Calu3 (cell line): ENCODE data around the gene MBIP. TPM values are rescaled to one million over a fixed set of nuclear protein-coding genes. Genes with fewer than 3 reads are reported as not detected.

Experiments used
- BruUV-seq: library from RNA; stranded (reverse); fragments of 400-500 nt; replicated peaks from 2 replicates; lab custom pipeline; 2021; lab: Mats Ljungman, UMichigan
- CTCF ChIA-PET: fragments of 300-600 bp; sonication (Branson Sonifier 250); formaldehyde crosslinking; loops from one replicate; lab custom pipeline; 2022; ENCODE audit warnings: antibody characterized with exemption; lab: Charles Lee
- DNase-seq: peaks from one replicate; pipeline ENCODE4 v3.0.0; 2022
- H3K27ac Mint-ChIP-seq: one replicate; pipeline ENCODE4 v1.8.0; 2022; ENCODE audit warnings: mixed read lengths; ENCODE audit not compliant: unreplicated experiment
- H3K27me3 Mint-ChIP-seq: one replicate; pipeline ENCODE4 v1.8.0; 2022; ENCODE audit warnings: mixed read lengths; ENCODE audit not compliant: unreplicated experiment
- H3K36me3 Mint-ChIP-seq: one replicate; pipeline ENCODE4 v1.8.0; 2022; ENCODE audit warnings: mild to moderate bottlenecking, moderate library complexity, mixed read lengths; ENCODE audit not compliant: insufficient read depth, unreplicated experiment
- H3K4me1 Mint-ChIP-seq: one replicate; pipeline ENCODE4 v1.8.0; 2022; ENCODE audit warnings: mild to moderate bottlenecking, low read depth, mixed read lengths; ENCODE audit not compliant: unreplicated experiment
- H3K4me3 Mint-ChIP-seq: one replicate; pipeline ENCODE4 v1.8.0; 2022; ENCODE audit warnings: mild to moderate bottlenecking, low read depth, moderate library complexity, mixed read lengths; ENCODE audit not compliant: unreplicated experiment
- H3K9me3 Mint-ChIP-seq: one replicate; pipeline ENCODE4 v1.8.0; 2022; ENCODE audit warnings: low read depth, mixed read lengths; ENCODE audit not compliant: unreplicated experiment
- CTCF ChIP-seq: fragments of 200-600 bp; IDR thresholded peaks from one replicate; pipeline ENCODE4 v1.8.0; 2022; ENCODE audit warnings: antibody characterized with exemption; ENCODE audit not compliant: unreplicated experiment
- intact Hi-C: fragments of 100-400 bp; cut with micrococcal nuclease; formaldehyde crosslinking; loops from one replicate; pipeline ENCODE4 v1.10.0; 2022; ENCODE audit not compliant: unreplicated experiment
- total RNA-seq: library from RNA; stranded (reverse); gene quantifications from 2 replicates; pipeline ENCODE4 v1.2.3, GENCODE V29; 2022

Gene MBIP
- total RNA-seq, 1 experiment from 2014 or later: 20.0 TPM

- H3K27me3 Mint-ChIP-seq: no peaks in the 10 kb centered on the region
- no TSS peak for BruUV-seq
- no peak for DNase-seq
- H3K4me1 Mint-ChIP-seq: no peaks in the 10 kb centered on the region
- no peak overlapping the region for H3K4me3 Mint-ChIP-seq
- intact Hi-C loops: no loop called here
- no peak overlapping the region for H3K27ac Mint-ChIP-seq
- no peak for TF ChIP-seq CTCF
- H3K36me3 Mint-ChIP-seq: peaks cover 9% of the 10 kb centered on the region
- CTCF ChIA-PET: no interaction called here
- H3K9me3 Mint-ChIP-seq: no peaks in the 10 kb centered on the region
Observed at GRCh38 chr14:36295642-36296627, 24.5 kb downstream of the MBIP start.

- H3K4me1 Mint-ChIP-seq: no peaks in the 10 kb centered on the region
- no peak for DNase-seq
- no peak for TF ChIP-seq CTCF
- CTCF ChIA-PET: no interaction called here
- H3K27ac Mint-ChIP-seq: no peak overlapping the region
- H3K36me3 Mint-ChIP-seq: peaks cover 9% of the 10 kb centered on the region
- intact Hi-C loops: no loop called here
- no TSS peak for BruUV-seq
- H3K27me3 Mint-ChIP-seq: no peaks in the 10 kb centered on the region
- no peaks in the 10 kb centered on the region for H3K9me3 Mint-ChIP-seq
- H3K4me3 Mint-ChIP-seq: no peak overlapping the region
Observed at GRCh38 chr14:36294543-36294942, 25.9 kb downstream of the MBIP start.

GRCh38 chr14:36293824-36294223, 26.6 kb downstream of the MBIP start:
- Mint-ChIP-seq H3K4me3 (no peak overlapping the region), H3K27me3 (no peaks in the 10 kb centered on the region), H3K36me3 (peaks cover 5% of the 10 kb centered on the region), H3K27ac (no peak overlapping the region), H3K9me3 (no peaks in the 10 kb centered on the region), H3K4me1 (no peaks in the 10 kb centered on the region)
- intact Hi-C loops: no loop called here
- DNase-seq: no peak
- CTCF ChIA-PET: no interaction called here
- TF ChIP-seq CTCF: no peak
- no TSS peak for BruUV-seq

GRCh38 chr14:36289954-36290353, 30.5 kb downstream of the MBIP start:
- no TSS peak for BruUV-seq
- no peak overlapping the region for H3K4me3 Mint-ChIP-seq
- H3K27me3 Mint-ChIP-seq: no peaks in the 10 kb centered on the region
- no peak for DNase-seq
- CTCF ChIA-PET: no interaction called here
- H3K9me3 Mint-ChIP-seq: no peaks in the 10 kb centered on the region
- TF ChIP-seq CTCF: no peak
- no peak overlapping the region for H3K27ac Mint-ChIP-seq
- no peaks in the 10 kb centered on the region for H3K36me3 Mint-ChIP-seq
- H3K4me1 Mint-ChIP-seq: no peaks in the 10 kb centered on the region
- intact Hi-C loops: no loop called here
